IPS DF 4.7 (cell line): ENCODE data around the gene TIRAP.

Experiments used
- DNase-seq: peaks from one replicate; pipeline ENCODE4 v3.0.0-alpha.2; 2013; ENCODE audit warnings: low spot score; ENCODE audit errors: extremely low read depth

TIRAP gene

GRCh38 chr11:126341760-126342161 is 58.9 kb downstream of the TIRAP start:
- DNase-seq = no peak

GRCh38 chr11:126343051-126343450 is 60.2 kb downstream of the TIRAP start:
- no peak for DNase-seq
